ENCODE data around the gene PTPN14. TPM values are rescaled to one million over a fixed set of nuclear protein-coding genes. Genes with fewer than 3 reads are reported as not detected.
"Not testable (repeated sequence)": the region's sequence is repeated elsewhere in the genome, so short reads cannot be mapped to it uniquely, and the experiment has no call there.

Gene PTPN14
- total and polyA plus RNA-seq, 3 donors from 2014 or later: 14.8 to 59.2 (median 42.2) TPM

DNA sequence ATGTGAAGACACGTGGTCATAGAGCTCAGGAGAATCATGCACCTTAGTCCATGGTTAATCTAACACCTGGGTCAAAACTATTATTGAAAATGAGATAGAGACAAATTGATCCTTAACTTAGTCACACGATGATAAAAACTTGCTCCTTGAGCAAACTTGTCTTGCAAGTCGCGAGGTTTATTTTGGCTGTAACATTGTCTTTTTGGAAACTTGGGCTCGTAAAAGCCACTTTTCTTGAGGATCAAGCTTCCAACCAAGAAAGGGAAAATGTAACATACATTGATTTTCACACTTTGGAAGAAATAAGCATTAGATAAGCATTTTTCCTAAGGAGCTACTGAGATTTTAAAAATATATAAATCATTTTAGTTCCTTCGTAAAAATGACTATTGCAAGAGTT lies 31.7 kb upstream of the PTPN14 start:
- H3K27ac ChIP-seq: no peak overlapping the region
- WGBS, 2 donors: 80 to 88% methylated on average over 6 of the region's 6 CpGs
- no peaks in the 10 kb centered on the region for H3K27me3 ChIP-seq
- DNase-seq: no peak
- H3K4me1 ChIP-seq: no peaks in the 10 kb centered on the region
- intact Hi-C loops (cut with DNase I; ENCODE audit: low total_unique reads): no loop called here
- H3K36me3 ChIP-seq (ENCODE audit: low read depth, missing control alignments): no peaks in the 10 kb centered on the region
- H3K9me3 ChIP-seq: no peaks in the 10 kb centered on the region
- TF ChIP-seq, protein P1, sequence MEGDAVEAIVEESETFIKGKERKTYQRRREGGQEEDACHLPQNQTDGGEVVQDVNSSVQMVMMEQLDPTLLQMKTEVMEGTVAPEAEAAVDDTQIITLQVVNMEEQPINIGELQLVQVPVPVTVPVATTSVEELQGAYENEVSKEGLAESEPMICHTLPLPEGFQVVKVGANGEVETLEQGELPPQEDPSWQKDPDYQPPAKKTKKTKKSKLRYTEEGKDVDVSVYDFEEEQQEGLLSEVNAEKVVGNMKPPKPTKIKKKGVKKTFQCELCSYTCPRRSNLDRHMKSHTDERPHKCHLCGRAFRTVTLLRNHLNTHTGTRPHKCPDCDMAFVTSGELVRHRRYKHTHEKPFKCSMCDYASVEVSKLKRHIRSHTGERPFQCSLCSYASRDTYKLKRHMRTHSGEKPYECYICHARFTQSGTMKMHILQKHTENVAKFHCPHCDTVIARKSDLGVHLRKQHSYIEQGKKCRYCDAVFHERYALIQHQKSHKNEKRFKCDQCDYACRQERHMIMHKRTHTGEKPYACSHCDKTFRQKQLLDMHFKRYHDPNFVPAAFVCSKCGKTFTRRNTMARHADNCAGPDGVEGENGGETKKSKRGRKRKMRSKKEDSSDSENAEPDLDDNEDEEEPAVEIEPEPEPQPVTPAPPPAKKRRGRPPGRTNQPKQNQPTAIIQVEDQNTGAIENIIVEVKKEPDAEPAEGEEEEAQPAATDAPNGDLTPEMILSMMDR (IDR thresholded peaks at IDR 0.05): no peak
- no peak for TF ChIP-seq POLR2A (IDR thresholded peaks at IDR 0.05)
- no peak overlapping the region for H3K4me3 ChIP-seq

DNA sequence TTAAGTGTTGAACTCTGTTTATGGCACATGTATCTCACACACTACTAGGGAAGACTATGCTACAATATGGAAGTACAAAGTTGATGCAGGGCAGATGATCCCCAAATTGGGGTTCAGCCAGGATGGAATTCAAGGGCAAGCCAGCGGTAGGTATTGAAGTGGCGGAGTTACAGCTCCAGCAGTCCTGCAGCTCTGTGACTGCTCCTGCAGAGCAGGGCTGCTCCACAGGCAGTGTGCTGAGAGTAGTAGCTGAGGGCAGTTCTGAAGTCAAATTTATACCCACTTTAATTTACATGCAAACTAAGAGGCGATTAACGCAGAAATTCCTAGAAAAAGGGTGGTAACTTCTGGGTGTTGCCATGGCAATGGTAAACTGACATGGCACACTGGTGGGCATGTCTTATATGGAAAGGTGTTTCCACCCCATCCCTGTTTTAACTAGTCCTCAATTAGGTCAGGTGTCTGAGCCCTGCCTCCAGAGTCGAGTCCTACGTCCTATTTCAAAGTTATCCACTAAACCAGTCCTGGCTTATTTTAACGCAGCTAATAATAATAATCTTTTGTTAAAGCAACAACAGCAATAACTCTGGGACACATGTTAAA lies 31.0 kb upstream of the PTPN14 start:
- Histone ChIP-seq H3K9me3 (no peaks in the 10 kb centered on the region), H3K36me3 (ENCODE audit: low read depth, missing control alignments) (no peaks in the 10 kb centered on the region), H3K4me1 (no peaks in the 10 kb centered on the region), H3K27ac (no peak overlapping the region), H3K27me3 (no peaks in the 10 kb centered on the region), H3K4me3 (no peak overlapping the region)
- TF ChIP-seq POLR2A (IDR thresholded peaks at IDR 0.05): no peak
- TF ChIP-seq, protein P1 (IDR thresholded peaks at IDR 0.05): no peak
- intact Hi-C loops (cut with DNase I; ENCODE audit: low total_unique reads): no loop called here
- DNase-seq: no peak
- 85 to 88% methylated on average over 7 of the region's 7 CpGs for WGBS, 2 donors

DNA sequence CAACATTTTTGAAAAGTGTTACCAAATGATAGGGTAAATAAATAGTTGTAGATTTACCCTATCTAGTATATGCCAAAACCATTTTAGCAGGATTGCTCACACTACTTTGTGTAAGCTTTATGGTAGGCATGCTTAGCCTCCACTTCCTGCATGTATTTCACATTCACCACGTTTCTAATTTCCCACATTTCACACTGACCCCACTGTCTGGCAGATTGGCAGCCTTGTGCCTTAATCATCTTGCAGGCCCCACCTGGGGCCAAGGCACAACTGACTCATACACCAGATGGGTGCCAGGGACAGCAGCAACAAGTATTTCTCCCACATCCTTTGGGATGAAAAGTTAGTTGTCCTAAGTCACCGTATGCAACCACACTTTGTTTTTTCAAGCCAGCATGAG lies 30.4 kb upstream of the PTPN14 start:
- no peaks in the 10 kb centered on the region for H3K9me3 ChIP-seq
- H3K36me3 ChIP-seq (ENCODE audit: low read depth, missing control alignments): no peaks in the 10 kb centered on the region
- no peaks in the 10 kb centered on the region for H3K4me1 ChIP-seq
- 58 to 70% methylated on average over 2 of the region's 2 CpGs for WGBS, 2 donors
- H3K27me3 ChIP-seq: no peaks in the 10 kb centered on the region
- TF ChIP-seq POLR2A (IDR thresholded peaks at IDR 0.05): no peak
- TF ChIP-seq, protein P1 (IDR thresholded peaks at IDR 0.05): no peak
- no peak overlapping the region for H3K4me3 ChIP-seq
- H3K27ac ChIP-seq: no peak overlapping the region
- intact Hi-C loops (cut with DNase I; ENCODE audit: low total_unique reads): no loop called here
- DNase-seq: no peak

DNA sequence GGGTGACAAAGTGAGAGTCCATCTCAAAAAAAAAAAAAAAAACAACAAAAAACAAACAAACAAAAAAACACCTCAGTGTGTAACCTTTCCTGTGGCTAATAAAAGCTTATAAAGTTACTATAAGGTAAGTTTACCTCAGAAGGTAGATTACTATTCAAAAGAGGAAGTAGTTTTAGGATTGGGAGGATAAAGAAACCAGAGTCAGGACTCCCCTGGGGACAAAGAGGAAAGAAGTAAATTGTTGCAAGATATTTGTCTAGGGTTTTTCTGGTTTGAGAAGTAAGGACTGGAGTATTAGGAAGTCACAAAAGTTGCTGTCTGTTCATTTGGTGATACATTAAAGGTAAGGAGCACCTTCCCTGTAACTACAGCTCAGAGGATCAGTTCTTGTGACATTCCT lies 27.8 kb upstream of the PTPN14 start:
- DNase-seq: no peak
- Histone ChIP-seq H3K36me3 (ENCODE audit: low read depth, missing control alignments) (no peaks in the 10 kb centered on the region), H3K4me3 (no peak overlapping the region), H3K9me3 (no peaks in the 10 kb centered on the region), H3K27me3 (no peaks in the 10 kb centered on the region), H3K4me1 (no peaks in the 10 kb centered on the region), H3K27ac (no peak overlapping the region)
- intact Hi-C loops (cut with DNase I; ENCODE audit: low total_unique reads): no loop called here
- no peak for TF ChIP-seq POLR2A (IDR thresholded peaks at IDR 0.05)
- TF ChIP-seq, protein P1 (IDR thresholded peaks at IDR 0.05): no peak

DNA sequence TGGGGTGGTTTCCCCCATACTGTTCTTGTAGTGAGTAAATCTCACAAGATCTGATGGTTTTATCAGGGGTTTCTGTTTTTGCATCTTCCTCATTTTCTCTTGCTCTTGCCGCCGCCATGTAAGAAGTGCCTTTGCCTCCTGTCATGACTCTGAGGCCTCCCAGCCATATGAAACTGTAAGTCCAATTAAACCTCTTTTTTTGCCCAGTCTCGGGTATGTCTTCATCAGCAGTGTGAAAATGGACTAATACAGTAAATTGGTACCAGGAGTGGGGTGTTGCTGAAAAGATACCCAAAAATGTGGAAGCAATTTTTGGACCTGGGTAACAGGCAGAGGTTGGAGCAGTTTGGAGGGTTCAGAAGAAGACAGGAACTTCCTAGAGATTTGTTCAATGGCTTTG lies 24.7 kb upstream of the PTPN14 start:
- 87 to 91% methylated on average over 3 of the region's 3 CpGs for WGBS, 2 donors
- H3K9me3 ChIP-seq; H3K36me3 ChIP-seq (ENCODE audit: low read depth, missing control alignments); DNase-seq; H3K4me3 ChIP-seq; H3K4me1 ChIP-seq; intact Hi-C loops (cut with DNase I; ENCODE audit: low total_unique reads); H3K27ac ChIP-seq; H3K27me3 ChIP-seq: not testable (repeated sequence)
